HEK293T (cell line): ENCODE data around the gene LRRC45.

Source experiments
- ELF4 ChIP-seq: fragments of 450-650 bp; IDR thresholded peaks from 2 replicates; pipeline ENCODE4 v1.6.1; 2017; ENCODE audit warnings: antibody characterized with exemption
- FOXA1 ChIP-seq: fragments of 450-650 bp; IDR thresholded peaks from 2 replicates; pipeline ENCODE4 v1.6.1; 2016; ENCODE audit warnings: mild to moderate bottlenecking
- FOXM1 ChIP-seq: fragments of 450-650 bp; IDR thresholded peaks from 2 replicates; pipeline ENCODE4 v1.6.1; 2017; ENCODE audit warnings: mild to moderate bottlenecking, borderline replicate concordance
- HDGF ChIP-seq: fragments of 450-650 bp; IDR thresholded peaks from 2 replicates; pipeline ENCODE4 v1.6.1; 2017; ENCODE audit warnings: antibody characterized with exemption, borderline replicate concordance
- L3MBTL2 ChIP-seq: fragments of 450-650 bp; conservative IDR thresholded peaks from 2 replicates; pipeline ENCODE4 v1.6.1; 2016; ENCODE audit warnings: mild to moderate bottlenecking
- SP1 ChIP-seq: fragments of 450-650 bp; IDR thresholded peaks from 2 replicates; pipeline ENCODE4 v1.6.1; 2017
- SUZ12 ChIP-seq: fragments of 450-650 bp; IDR thresholded peaks from 2 replicates; pipeline ENCODE4 v1.6.1; 2016; ENCODE audit warnings: mild to moderate bottlenecking
- TARDBP ChIP-seq: fragments of 450-650 bp; IDR thresholded peaks from 2 replicates; pipeline ENCODE4 v1.6.1; 2016
- ZNF384 ChIP-seq: fragments of 450-650 bp; IDR thresholded peaks from 2 replicates; pipeline ENCODE4 v1.6.1; 2016
- TF ChIP-seq, protein P1 (sequence below): fragments of 450-650 bp; IDR thresholded peaks from 2 replicates; pipeline ENCODE4 v1.6.1; 2016

DNA sequence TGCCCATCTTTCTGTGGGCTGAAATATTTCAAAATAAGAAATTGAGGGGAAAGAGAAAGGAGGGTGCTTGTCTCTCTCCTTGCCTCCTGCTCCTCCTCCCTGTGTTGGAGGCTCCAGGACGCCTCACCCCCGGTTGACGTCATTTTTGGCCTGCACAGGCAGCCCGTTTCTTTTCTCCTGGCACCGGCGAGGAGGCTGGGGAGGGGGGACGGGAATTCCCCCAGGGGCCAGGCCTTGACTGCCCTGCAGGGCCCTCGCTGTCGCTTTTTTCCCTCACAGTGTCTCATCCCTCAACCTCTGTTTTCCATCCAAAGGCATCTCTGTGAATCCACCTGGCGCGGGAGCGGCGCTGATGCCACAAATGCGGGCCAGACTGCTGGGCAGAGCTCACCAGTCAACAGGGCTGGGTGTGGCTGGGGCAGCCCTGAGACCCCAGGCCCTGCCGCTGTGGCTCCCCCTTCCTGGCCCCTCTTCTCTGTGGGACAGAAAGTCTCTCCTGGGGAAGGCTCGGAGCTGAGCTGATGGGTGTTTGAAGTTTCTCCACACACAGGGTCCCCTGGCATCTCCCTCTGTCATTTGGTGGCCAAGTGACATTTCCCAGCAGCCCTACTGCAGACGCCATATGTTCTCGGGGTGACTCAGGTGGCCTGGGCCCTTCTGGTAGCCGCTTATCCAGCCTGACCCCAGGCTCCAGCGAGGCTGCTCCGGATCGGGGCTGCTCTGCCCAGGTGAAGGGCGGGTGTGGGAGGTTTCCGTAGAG is 16.5 kb upstream of the LRRC45 start:
- TF ChIP-seq SP1 (no peak), FOXA1 (no peak), ELF4 (no peak), HDGF (no peak), L3MBTL2 (no peak), TARDBP (no peak), ZNF384 (no peak), FOXM1 (no peak), SUZ12 (no peak)
- TF ChIP-seq, protein P1, sequence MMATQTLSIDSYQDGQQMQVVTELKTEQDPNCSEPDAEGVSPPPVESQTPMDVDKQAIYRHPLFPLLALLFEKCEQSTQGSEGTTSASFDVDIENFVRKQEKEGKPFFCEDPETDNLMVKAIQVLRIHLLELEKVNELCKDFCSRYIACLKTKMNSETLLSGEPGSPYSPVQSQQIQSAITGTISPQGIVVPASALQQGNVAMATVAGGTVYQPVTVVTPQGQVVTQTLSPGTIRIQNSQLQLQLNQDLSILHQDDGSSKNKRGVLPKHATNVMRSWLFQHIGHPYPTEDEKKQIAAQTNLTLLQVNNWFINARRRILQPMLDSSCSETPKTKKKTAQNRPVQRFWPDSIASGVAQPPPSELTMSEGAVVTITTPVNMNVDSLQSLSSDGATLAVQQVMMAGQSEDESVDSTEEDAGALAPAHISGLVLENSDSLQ, result no peak
